HG03064 (cell line): Measurements from ENCODE around the gene SRP72.
"Not testable (repeated sequence)": the region's sequence is repeated elsewhere in the genome, so short reads cannot be mapped to it uniquely, and the experiment has no call there.

Experiments used
- ATAC-seq: cut with Tn5 transposase; IDR thresholded peaks from one replicate; pipeline ENCODE4 v1.9.1; 2021; ENCODE audit warnings: low read depth; ENCODE audit not compliant: unreplicated experiment

The SRP72 gene, protein sequence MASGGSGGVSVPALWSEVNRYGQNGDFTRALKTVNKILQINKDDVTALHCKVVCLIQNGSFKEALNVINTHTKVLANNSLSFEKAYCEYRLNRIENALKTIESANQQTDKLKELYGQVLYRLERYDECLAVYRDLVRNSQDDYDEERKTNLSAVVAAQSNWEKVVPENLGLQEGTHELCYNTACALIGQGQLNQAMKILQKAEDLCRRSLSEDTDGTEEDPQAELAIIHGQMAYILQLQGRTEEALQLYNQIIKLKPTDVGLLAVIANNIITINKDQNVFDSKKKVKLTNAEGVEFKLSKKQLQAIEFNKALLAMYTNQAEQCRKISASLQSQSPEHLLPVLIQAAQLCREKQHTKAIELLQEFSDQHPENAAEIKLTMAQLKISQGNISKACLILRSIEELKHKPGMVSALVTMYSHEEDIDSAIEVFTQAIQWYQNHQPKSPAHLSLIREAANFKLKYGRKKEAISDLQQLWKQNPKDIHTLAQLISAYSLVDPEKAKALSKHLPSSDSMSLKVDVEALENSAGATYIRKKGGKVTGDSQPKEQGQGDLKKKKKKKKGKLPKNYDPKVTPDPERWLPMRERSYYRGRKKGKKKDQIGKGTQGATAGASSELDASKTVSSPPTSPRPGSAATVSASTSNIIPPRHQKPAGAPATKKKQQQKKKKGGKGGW

DNA sequence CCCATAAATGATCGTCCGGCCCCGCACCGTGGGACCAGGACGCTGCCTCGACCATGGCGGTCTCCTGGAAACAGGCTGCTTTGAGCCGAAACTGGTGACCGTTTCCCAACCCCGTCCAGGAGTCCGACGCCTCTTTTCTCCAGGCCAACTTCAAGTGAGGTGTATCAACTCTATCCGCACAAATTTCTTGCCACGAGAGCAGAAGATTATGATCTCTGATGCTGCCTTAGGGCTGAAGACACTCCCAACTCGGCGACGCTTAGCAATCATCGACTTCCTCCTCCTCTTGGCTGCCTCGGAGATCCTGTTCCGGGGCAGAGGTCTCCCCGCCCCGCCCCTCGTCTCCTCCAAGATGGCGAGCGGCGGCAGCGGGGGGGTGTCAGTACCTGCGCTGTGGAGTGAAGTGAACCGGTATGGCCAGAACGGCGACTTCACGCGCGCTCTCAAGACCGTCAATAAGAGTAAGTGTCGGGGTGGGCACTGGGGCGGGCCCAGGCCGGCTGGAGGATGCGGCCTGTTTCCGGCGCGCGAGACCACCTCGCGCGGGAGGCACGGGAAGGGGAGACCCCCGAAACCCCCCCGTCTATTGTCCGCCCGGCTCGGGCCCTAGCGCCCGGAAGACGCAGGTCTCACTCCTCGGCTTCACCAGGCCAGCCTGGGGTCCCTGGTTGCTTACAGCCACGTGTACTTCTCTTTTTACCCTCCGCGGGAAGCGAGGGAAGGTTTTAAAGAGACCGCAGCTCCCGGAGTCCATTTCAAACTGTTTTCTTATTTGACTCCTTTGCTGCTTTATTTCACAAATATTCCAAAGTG is at the start of gene SRP72:
Gene SRP72 (plus strand): TSS at position 334 of the 813 bp plus-strand sequence. CDS start 19 bp downstream, at position 353.
- ATAC-seq, result peak; percentile 94

DNA sequence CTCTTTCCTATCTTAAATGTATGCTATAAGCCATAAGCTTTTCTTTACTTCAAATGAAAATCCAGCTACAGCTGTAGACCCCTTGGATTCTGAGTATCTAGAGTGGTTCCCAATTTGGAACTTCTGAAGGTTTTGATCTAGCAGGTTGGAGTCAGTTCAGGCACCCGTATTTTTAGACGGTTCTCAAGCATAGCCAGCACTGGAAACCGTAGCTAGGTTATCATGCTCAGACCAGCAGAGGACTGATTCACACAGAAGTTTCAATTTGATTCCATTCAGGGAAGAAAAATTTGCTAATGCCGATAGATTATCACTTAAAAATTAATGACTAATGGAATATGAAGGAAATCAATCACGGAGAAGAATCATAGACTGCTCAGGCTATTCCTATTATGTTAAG is 43.2 kb upstream of the SRP72 start:
- ATAC-seq, result no peak

DNA sequence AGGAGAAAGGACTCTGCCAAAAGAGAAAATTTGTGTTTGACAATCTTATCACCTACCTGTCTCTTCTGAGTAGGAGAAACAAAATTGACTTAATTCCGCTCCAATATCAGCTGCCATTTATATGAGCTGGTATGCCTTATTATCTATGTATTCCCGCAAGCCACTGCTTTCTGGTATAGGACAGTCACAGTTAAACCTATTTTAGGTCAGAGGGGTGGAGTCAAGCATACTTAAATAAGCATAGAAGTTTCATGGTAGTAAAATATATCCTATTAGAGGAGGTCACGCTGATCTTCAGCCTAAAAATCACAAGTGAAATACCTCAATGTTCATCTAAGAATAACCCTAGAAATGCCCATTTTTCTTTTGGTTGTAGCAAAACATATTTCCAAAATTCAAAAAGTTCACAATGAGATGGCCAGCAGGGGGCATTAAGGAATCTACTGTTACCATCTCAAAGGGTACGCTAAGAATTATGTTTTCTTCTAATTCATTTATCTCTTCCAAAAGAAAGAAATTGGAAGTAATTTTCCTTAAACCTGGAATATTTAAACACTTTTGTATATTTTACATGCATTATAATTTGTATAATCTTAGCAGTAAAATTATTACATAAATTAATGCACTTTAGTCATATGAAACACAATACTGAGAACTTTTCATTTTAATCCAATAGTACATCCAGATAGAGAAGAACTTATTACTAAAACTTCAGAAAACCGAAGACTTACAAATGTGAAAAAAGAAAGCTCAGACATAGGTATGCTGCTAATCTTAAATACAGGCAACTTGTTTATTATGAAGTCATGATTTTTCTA is 42.5 kb upstream of the SRP72 start:
- ATAC-seq, result no peak

DNA sequence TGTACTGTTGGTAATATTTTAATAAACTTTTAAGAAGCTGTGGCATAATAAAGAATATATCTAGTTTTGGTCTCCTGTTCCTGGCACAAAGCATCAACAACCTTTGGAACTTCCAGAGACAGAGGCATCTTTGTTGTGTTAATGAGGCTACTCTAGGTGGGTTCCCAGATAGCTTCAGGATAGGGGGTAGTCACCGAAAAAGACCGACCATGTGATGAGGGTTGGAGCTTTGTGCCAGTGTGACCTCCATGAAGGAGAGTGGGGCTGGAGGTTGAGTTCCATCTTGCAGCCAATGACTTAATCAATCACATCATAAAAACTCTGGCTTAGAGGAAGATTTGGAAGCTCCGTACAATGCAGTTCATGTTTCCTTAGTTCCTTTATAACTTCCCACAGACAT is 41.9 kb upstream of the SRP72 start:
- ATAC-seq, result no peak

DNA sequence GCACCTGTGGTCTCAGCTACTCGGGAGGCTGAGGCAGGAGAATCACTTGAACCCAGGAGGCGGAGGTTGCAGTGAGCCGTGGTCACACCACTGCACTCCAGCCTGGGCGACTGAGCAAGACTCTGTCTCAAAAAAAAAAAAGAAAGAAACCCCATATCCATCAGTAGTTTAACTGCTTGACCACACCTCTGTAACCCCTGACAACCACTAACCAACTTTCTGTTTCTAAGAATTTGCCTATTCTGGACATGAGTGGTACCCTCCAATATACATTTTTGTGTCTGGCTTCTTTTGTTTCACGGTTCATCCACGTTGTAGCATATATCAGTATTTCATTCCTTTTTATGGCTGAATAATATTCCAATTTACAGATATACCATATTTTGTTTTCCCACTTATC is 41.1 kb upstream of the SRP72 start:
- ATAC-seq, result no peak

DNA sequence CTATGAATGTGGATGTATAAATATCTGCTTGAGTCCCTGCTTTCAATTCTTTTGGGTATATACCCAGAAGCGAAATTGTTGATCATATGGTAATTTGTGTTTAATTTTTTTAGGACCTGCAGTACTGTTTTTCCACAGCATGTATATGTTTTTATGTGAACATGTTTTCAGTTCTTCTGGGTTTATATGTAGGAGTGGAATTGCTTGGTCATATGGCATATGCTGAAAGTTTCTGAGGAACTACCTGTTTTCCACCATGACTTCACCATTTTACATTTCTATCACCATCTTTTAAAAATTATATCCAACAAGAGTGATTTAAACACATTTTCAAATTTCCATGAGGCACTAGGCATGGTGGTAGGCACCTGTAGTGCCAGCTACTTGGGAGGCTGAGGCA is 40.2 kb upstream of the SRP72 start:
- no peak for ATAC-seq

DNA sequence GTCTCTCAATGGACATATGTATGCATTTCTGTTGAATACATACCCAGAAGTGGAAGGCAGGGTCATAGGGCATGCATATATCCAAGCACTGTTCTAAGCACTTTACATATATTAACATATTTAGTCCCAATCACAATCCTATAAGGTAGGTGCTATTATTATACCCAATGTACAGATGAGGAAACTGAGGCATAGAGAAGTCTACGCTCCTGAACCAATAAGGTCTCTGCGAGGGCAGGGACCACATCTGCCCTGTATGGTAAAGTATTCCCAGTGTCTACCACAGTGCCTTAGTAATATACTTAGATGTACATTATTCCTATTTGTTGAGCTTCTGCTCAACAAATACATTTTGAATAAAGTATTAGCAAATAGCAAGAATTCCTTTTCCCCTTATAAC is 37.2 kb upstream of the SRP72 start:
- ATAC-seq, result no peak

DNA sequence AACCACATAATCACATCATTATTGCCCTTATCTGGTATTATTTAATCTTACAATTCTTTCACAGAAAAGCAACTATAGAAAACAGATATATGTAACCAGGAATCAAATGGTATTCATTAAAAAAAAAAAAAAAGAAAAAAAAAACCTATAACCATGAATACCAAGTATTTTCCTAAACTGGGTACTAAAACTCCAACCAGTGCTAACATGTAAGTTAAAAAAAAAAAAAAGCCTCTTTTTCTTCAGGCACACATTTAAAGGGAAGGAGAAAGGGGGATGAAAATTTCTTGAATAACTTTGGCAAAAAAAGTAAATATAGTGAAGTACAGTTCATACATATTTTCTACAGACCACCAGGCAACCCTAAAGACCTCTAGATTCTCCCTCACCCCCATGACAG is 34.1 kb upstream of the SRP72 start:
- ATAC-seq, result no peak

DNA sequence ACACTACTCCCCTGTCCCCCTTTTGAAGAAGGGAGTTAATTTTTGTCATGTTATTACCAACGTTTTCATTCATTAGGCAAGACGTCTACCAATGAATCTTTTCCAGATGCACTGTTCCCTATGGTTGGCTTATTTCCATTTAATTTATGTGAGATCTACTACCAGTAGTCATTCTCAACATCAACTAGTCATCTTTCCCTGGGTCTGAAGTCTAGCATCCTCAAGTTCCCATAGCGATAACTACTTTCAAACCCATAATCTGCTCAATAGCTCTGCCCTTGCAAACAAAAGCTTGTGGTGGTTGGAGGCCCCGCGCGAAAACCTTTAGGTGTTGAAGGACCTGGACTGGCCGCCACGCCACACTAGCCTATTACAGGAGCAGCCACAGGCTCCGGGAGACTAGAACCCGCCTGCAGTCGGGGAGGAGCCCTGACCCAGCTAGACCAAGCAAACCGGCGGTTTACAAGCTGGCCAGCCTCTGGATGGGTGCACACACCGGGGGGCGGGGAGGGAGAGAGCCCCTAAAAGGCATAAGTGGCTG is 32.7 kb upstream of the SRP72 start:
- peak; percentile 6 for ATAC-seq

DNA sequence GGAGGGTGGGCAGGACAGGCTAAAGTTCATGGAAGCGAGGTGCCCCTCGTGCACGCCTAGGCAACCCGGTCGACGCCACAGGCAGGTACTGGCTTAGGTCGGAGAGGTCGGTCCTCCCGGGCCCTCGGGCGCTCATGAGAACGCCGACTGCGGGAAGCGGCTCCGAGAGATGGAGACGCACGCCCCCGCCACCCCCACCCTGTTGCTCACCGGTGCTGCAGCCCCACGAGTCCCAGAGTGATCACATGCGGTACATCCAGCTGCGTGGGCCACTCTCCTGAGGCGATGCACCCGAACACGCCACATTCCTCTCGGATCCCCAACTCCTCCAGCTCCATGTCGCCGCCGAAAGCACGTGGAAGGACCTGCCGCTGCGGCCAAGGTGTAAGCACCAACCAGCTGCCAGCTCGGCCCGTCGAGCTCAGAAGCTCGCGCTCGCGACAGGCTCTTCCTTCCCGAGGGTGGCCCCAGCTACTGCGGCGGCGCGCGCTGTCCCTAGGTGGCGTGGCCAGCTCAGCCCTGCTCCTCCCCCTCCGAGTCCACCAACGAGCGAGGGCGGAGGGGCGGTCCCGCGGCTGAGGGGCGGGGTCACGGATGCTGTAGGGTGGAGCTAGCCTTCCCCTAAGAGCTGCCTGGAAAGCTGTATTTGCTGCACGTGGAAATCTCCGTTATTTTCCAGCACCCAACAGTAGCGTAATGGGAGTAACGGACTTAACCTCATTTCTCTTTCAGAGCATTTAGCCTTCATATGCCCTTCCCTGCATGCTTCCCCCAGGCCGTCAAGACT is 32.1 kb upstream of the SRP72 start, which contains the start of gene PPAT:
Gene PPAT (minus strand): TSS at position 476 of the 787 bp plus-strand sequence. CDS start 138 bp downstream, at position 338.
- ATAC-seq, result peak; percentile 77

DNA sequence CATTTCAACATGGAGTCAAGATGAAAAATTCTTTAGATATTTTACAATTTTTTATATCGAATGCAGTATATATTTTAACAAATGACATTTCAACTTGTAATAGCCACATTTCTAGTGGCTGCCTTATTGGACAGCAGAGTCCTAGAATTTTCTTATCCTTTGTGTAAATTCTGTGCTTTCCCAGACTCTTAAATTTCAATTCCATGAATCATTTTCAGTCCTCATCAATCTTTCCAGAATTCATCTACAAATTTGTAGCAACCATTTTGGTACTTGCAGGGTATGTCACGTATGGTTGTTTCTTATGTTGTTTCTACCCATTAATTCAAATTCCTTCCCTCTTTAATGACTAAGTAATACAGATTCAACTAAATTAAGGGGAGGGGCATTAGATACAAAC is 28.7 kb upstream of the SRP72 start:
- no peak for ATAC-seq

DNA sequence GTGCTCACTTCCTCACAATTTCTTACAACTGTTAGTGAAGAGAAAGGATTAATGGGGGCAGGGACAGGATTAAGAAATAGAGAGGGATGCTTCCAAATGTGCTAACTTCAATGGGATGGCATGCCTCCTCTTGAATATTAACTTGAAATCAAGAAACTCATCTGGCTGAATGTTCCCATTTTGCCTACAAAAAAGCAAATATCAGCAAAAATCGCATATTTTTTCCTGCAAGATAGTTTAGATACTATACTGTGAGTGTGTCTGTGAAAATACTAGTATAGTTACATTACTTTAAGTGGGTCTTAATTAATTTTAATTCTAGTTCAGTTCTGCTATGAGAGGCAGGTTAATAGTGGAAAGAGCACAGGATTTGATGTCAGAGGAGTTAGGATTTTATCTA is 26.4 kb upstream of the SRP72 start:
- ATAC-seq, result no peak

DNA sequence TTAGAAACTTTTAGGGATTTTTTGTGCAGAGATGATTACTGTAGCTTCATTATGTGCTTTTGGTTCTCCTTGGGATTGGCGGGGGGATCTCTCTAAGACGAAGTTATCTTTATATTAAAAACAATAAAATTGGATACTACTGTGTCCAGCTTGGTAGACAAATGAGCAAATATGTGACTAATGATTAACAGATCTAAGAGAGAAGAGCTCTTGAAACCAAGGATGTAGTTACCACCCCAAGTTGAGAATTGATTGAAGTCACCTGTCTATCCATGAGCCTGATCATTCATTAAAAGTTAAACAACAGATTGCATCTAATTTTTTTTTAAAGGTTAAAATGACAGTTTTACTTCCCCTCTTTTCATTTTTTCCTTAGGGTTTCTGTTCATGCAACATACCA is 22.7 kb upstream of the SRP72 start:
- ATAC-seq, result no peak

DNA sequence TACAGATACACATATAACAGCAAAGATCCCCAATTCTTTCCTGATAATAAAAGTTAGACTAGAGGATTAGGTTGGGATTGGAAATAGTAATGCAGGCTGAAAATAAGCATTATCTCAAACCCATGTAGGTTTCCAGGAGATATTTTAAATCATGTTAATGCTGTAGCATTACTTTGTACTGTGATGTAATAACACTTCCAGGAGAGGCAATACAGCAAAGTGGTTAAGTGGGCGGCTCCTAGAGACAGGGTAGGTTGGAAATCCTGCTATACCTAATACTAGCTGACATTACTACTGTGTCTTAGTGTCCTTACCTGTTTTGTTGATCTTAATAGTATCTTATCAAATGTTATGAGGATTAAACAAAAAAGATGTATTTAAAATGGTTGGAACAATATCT is 21.7 kb upstream of the SRP72 start:
- no peak for ATAC-seq

DNA sequence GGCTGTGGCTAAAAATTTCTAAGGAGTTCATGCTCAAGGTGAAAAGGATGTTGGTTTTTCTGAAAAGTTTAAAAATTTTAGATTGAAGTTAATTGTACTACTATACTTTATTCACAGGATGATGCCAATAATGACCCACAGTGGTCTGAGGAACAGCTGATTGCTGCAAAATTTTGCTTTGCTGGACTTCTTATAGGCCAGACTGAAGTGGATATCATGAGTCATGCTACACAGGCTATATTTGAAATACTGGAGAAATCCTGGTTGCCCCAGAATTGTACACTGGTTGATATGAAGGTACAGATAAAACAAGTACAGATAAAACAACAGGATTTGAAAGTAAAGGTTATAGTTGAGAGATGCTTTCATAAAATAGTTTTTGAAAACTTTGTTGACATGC is 19.1 kb upstream of the SRP72 start:
- no peak for ATAC-seq

DNA sequence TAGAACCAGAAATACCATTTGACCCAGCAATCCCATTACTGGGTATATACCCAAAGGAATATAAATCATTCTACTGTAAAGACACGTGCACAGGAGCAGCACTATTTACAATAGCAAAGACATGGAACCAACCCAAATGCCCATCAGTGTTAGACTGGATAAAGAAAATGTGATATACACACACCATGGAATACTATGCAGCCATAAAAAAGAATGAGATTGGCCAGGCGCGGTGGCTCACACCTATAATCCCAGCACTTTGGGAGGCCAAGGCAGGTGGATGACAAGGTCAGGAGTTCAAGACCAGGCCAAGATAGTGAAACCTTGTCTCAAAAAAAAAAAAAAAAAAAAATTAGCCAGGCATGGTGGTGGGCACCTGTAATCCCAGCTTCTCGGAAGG is 17.9 kb upstream of the SRP72 start:
- ATAC-seq, result not testable (repeated sequence)

DNA sequence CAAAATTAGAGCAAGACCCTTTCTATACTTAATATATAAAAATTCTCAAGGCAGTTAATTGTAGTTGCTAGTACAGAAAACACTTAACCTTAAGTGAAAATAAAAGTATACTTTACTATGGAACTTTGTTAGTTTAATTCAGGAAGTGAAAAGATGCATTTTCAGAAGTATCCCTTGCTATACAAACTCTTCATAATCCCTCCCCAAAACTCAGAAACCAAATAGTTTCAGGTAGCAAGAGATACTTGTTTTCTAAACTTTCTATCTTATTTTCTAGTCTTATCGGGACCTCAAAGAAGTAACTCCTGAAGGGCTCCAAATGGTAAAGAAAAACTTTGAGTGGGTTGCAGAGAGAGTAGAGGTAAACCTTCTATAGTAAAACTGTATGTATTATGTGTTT is 17.1 kb upstream of the SRP72 start:
- no peak for ATAC-seq

DNA sequence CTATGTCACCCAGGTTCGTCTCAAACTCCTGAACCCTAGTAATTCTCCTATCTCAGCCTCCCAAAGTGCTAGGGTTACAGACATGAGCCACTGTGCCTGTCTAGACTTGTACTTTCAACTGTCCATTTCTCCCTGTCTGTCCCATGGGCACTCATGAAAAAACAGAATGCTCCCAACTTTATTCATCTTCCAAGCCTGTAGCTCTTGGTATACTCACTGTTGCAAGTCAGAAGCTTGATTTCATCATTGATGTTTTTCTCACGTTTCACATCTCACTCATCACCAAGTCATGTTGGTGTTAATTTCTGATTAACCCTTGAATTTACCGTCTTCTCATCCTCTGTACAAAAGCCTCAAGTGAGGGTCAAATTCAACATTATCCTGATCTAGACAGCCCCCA is 7.3 kb upstream of the SRP72 start:
- ATAC-seq, result no peak

DNA sequence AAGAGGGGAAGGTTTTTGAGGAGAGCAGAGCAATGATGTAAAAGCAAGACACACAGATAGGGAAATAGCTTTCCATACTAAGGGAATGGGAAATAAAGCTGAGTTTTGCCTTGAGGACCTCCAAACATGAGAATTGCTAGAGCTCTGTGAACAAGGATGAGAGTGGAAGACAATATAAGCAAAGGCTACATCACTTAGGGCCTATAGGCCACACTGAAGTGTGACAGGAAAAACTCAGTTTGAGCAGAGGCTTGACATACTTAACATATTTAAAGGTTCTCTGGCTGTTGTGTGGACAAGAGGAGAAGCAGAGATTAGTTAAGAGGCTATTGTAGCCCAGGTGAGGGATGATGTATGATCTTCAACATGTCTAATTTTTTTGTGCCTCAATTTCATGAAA is 5.3 kb upstream of the SRP72 start:
- ATAC-seq, result no peak
